ENCODE results near the gene CACNA2D3. TPM values are rescaled to one million over a fixed set of nuclear protein-coding genes. Genes with fewer than 3 reads are reported as not detected.

Gene CACNA2D3
- polyA plus RNA-seq, 2 of the 4 experiments (the other 2 are of a cell fraction), result 0.04 to 0.05 TPM

GRCh38 chr3:54543446-54543845, 421.1 kb downstream of the CACNA2D3 start:
- Histone ChIP-seq H3K4me1 (no peaks in the 10 kb centered on the region), H3K4me2 (no peak overlapping the region), H3K27ac (no peak overlapping the region), H3K9me3 (no peaks in the 10 kb centered on the region), H3K4me3 (no peak overlapping the region)
- no peak for DNase-seq (ENCODE audit: low read depth in 1 of 2, low spot score in 1 of 2)
- no peak for FAIRE-seq
- ChIA-PET CTCF (no interaction called here), POLR2A (no interaction called here)
- WGBS (ENCODE audit: missing lambda C conversion rate), result 15% methylated on average over 3 of the region's 3 CpGs
- ATAC-seq, result no peak
- TF ChIP-seq RNF2 (IDR thresholded peaks at IDR 0.05; ENCODE audit: borderline replicate concordance, low read depth) (no peak), KDM1A (IDR thresholded peaks at IDR 0.05; ENCODE audit: low read depth) (no peak), EHF (CRISPR knock-in tag; IDR thresholded peaks at IDR 0.05) (no peak)
- TF ChIP-seq, protein P1, sequence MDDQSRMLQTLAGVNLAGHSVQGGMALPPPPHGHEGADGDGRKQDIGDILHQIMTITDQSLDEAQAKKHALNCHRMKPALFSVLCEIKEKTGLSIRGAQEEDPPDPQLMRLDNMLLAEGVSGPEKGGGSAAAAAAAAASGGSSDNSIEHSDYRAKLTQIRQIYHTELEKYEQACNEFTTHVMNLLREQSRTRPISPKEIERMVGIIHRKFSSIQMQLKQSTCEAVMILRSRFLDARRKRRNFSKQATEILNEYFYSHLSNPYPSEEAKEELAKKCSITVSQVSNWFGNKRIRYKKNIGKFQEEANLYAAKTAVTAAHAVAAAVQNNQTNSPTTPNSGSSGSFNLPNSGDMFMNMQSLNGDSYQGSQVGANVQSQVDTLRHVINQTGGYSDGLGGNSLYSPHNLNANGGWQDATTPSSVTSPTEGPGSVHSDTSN (IDR thresholded peaks at IDR 0.05), result no peak

DNA sequence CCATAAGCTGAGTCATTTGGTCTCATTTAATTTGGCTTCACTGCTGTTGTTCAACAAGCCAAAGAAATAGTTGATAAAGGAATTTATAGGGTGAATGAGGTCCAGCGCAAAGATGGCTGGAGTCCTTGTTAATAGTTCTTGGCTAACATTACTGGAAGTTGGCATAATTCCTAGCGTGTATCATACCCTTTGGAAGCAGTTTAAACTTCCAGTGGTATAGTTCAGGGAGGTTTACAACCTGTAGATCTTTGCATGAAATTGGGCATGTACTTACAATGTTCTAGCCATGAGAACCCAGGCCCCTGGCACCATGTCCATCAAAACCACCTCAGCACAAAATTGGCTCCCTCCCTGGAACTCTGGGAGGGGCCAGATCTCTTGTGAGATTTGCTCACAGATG, 424.7 kb downstream of the CACNA2D3 start:
- Histone ChIP-seq H3K4me3 (no peak overlapping the region), H3K4me1 (no peaks in the 10 kb centered on the region), H3K4me2 (no peak overlapping the region), H3K27ac (no peak overlapping the region), H3K9me3 (no peaks in the 10 kb centered on the region)
- FAIRE-seq, result no peak
- 50% methylated on average over 2 of the region's 2 CpGs for WGBS (ENCODE audit: missing lambda C conversion rate)
- no peak for TF ChIP-seq RAD21 (conservative IDR thresholded peaks at IDR 0.05 in 1 of 2, IDR thresholded peaks at IDR 0.05 in 1 of 2)
- TF ChIP-seq KDM1A (IDR thresholded peaks at IDR 0.05; ENCODE audit: low read depth), result no peak
- TF ChIP-seq POLR2AphosphoS2 (conservative IDR thresholded peaks at IDR 0.05; ENCODE audit: low read length), result no peak
- TF ChIP-seq MAZ (IDR thresholded peaks at IDR 0.05; ENCODE audit: borderline replicate concordance, low read depth, low read length), result no peak
- no peak for TF ChIP-seq SMC3 (IDR thresholded peaks at IDR 0.05)
- no peak for TF ChIP-seq FOSL2 (IDR thresholded peaks at IDR 0.05)
- TF ChIP-seq FOSL2 (CRISPR knock-in tag; IDR thresholded peaks at IDR 0.05), result no peak
- TF ChIP-seq TP53 (CRISPR knock-in tag; IDR thresholded peaks at IDR 0.05), result no peak
- TF ChIP-seq E2F6 (IDR thresholded peaks at IDR 0.05; ENCODE audit: borderline replicate concordance, low read depth), result no peak
- no peak for TF ChIP-seq CHD4 (IDR thresholded peaks at IDR 0.05; ENCODE audit: borderline replicate concordance)
- no peak for TF ChIP-seq MYC (IDR thresholded peaks at IDR 0.05; ENCODE audit: borderline replicate concordance, low read length)
- no peak for TF ChIP-seq NR3C1 (IDR thresholded peaks at IDR 0.05)
- TF ChIP-seq RFX5 (IDR thresholded peaks at IDR 0.05), result no peak
- TF ChIP-seq SREBF2 (IDR thresholded peaks at IDR 0.05), result no peak
- TF ChIP-seq ELK1 (IDR thresholded peaks at IDR 0.05; ENCODE audit: low read depth, low read length), result no peak
- no peak for TF ChIP-seq PHF8 (IDR thresholded peaks at IDR 0.05; ENCODE audit: borderline replicate concordance, low read depth)
- TF ChIP-seq FOSB (CRISPR knock-in tag; IDR thresholded peaks at IDR 0.05), result no peak
- no peak for TF ChIP-seq ZFP36 (IDR thresholded peaks at IDR 0.05; ENCODE audit: borderline replicate concordance, partially characterized antibody)
- no peak for ATAC-seq
- no peak for DNase-seq (ENCODE audit: low read depth in 1 of 2, low spot score in 1 of 2)
- ChIA-PET CTCF (interaction anchor here (0.6 kb wide), 1 partner anchor 40 kb away, joined by 3 read pairs; no protein-coding TSS in a partner anchor), POLR2A (no interaction called here)

DNA sequence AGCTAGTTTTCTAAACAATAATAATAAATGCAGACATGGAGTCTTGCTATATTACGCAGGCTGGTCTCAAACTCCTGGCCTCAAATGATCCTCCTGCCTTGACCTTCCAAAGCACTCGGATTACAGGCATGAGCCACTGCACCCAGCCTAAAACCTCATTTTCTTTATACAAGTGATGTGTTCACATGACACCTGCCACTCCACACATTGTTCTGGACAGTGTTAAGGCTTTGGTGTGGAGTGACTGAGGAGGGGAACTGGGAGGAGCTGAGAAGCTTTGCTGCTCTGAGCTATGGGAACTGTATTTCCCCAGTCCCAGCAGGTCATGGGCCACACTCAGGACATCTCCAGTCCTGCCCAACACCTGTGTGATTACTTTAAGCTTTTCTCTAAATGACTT, 425.5 kb downstream of the CACNA2D3 start:
- no peak for DNase-seq (ENCODE audit: low read depth in 1 of 2, low spot score in 1 of 2)
- ChIA-PET POLR2A (no interaction called here), CTCF (no interaction called here)
- no peak overlapping the region for H3K4me2 ChIP-seq
- no peak for ATAC-seq
- H3K4me1 ChIP-seq, result no peaks in the 10 kb centered on the region
- no peaks in the 10 kb centered on the region for H3K9me3 ChIP-seq
- H3K4me3 ChIP-seq, result no peak overlapping the region
- no peak overlapping the region for H3K27ac ChIP-seq
- FAIRE-seq, result no peak
- 7% methylated on average over 2 of the region's 2 CpGs for WGBS (ENCODE audit: missing lambda C conversion rate)
- TF ChIP-seq KDM1A (IDR thresholded peaks at IDR 0.05; ENCODE audit: low read depth), result no peak
- no peak for TF ChIP-seq E2F6 (IDR thresholded peaks at IDR 0.05; ENCODE audit: borderline replicate concordance, low read depth)
- TF ChIP-seq NFE2L2 (conservative IDR thresholded peaks at IDR 0.05; ENCODE audit: low read length), result no peak
- TF ChIP-seq HOXB13 (CRISPR knock-in tag; IDR thresholded peaks at IDR 0.05; ENCODE audit: low read depth), result no peak
- TF ChIP-seq, protein P1 (IDR thresholded peaks at IDR 0.05), result no peak

Data from A549 (cell line).